Measurements from ENCODE around the gene ACOT7.

DNA sequence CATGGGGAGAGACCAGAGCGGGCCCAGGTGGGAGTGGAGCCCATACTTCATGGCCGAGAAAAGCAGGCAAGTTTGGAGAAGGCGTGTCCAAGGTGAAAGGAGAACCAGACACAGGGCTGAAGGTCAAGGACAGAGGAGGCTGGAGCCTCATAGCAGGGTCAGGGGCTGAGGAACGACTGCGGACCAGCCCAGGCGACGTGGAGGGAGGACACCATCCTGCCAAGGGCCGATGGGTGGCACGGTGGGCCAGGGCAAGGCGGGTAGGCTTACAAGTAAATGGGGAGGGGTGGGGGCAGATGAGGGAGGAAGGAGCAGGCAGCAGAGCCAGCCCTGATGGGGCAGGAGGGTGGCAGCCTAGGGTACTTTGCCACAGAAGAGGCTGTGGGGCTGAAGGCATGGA is 114.5 kb downstream of the ACOT7 start:
- no peak for TF ChIP-seq POLR2AphosphoS5 (IDR thresholded peaks at IDR 0.05; ENCODE audit: low read depth, low read length)
- no peak for TF ChIP-seq POLR2A (IDR thresholded peaks at IDR 0.05; ENCODE audit: low read depth, low read length)
- TF ChIP-seq TAF1 (IDR thresholded peaks at IDR 0.05; ENCODE audit: low read depth, low read length) = no peak

All from GM12891 (cell line).